RWPE2 (cell line): ENCODE data around the gene GNL3.

Experiments used
- ATAC-seq: fragments of 200-7000 bp; cut with Tn5 transposase; 3 replicates; pipeline ENCODE4 v1.9.1; 2021; ENCODE audit warnings: low read depth
- DNase-seq: peaks from one replicate; pipeline ENCODE4 v3.0.0-alpha.2; 2020; ENCODE audit warnings: low spot score
- H3K27ac ChIP-seq: fragments of 450-650 bp; 2 replicates; pipeline ENCODE4 v1.5.1; 2017; ENCODE audit warnings: mild to moderate bottlenecking; ENCODE audit not compliant: poor library complexity, severe bottlenecking
- H3K27me3 ChIP-seq: fragments of 250-450 bp; sonication (Bioruptor Pico); 2 replicates; pipeline ENCODE4 v1.5.1; 2021; ENCODE audit warnings: mild to moderate bottlenecking, moderate library complexity; ENCODE audit not compliant: insufficient read depth, poor library complexity, severe bottlenecking
- H3K36me3 ChIP-seq: fragments of 250-450 bp; sonication (Bioruptor Pico); 2 replicates; pipeline ENCODE4 v1.5.1; 2020; ENCODE audit warnings: low read depth, mild to moderate bottlenecking, moderate library complexity
- H3K4me1 ChIP-seq: fragments of 250-450 bp; sonication (Bioruptor Pico); 2 replicates; pipeline ENCODE4 v1.5.1; 2021; ENCODE audit warnings: mild to moderate bottlenecking, moderate library complexity; ENCODE audit not compliant: insufficient read depth, poor library complexity, severe bottlenecking
- H3K4me3 ChIP-seq: fragments of 250-450 bp; sonication (Bioruptor Pico); 2 replicates; pipeline ENCODE4 v1.5.1; 2021; ENCODE audit warnings: mild to moderate bottlenecking, moderate library complexity; ENCODE audit not compliant: severe bottlenecking
- H3K9me3 ChIP-seq: fragments of 250-450 bp; sonication (Bioruptor Pico); 2 replicates; pipeline ENCODE4 v1.5.1; 2021; ENCODE audit warnings: mild to moderate bottlenecking, moderate library complexity; ENCODE audit not compliant: severe bottlenecking
- TF ChIP-seq, protein P1 (sequence below): fragments of 450-650 bp; IDR thresholded peaks from one replicate; pipeline ENCODE4 v1.5.1; 2017; ENCODE audit warnings: mild to moderate bottlenecking, moderate library complexity; ENCODE audit not compliant: poor library complexity, severe bottlenecking

Gene GNL3

DNA sequence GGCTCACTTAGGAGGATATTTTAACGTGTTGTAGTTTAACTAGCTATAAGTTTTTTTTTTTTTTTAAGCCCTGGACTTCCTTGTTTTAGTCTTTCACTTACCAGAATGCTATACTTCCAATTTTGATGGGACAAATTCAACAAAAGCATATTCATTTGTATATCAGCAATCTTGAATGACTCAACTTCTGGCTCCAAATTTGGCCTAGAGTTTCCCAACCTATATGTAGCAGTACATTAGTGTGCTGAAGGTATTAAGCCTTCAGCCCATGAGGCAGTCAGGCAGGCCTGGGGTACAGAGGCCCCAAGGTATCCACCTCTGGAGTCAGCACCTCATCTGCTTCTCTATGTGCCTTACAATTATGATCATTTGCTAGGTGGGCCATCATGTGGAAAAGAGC is 6.0 kb upstream of the GNL3 start:
- Histone ChIP-seq H3K36me3 (peaks cover 62% of the 10 kb centered on the region), H3K27me3 (no peaks in the 10 kb centered on the region), H3K4me1 (peaks cover 6% of the 10 kb centered on the region), H3K9me3 (no peaks in the 10 kb centered on the region), H3K4me3 (no peak overlapping the region), H3K27ac (no peak overlapping the region)
- DNase-seq: no peak
- peak; percentile 30; the same call in 1 of the 3 replicates for ATAC-seq
- TF ChIP-seq, protein P1, sequence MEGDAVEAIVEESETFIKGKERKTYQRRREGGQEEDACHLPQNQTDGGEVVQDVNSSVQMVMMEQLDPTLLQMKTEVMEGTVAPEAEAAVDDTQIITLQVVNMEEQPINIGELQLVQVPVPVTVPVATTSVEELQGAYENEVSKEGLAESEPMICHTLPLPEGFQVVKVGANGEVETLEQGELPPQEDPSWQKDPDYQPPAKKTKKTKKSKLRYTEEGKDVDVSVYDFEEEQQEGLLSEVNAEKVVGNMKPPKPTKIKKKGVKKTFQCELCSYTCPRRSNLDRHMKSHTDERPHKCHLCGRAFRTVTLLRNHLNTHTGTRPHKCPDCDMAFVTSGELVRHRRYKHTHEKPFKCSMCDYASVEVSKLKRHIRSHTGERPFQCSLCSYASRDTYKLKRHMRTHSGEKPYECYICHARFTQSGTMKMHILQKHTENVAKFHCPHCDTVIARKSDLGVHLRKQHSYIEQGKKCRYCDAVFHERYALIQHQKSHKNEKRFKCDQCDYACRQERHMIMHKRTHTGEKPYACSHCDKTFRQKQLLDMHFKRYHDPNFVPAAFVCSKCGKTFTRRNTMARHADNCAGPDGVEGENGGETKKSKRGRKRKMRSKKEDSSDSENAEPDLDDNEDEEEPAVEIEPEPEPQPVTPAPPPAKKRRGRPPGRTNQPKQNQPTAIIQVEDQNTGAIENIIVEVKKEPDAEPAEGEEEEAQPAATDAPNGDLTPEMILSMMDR: no peak

GRCh38 chr3:52681596-52681995 is 4.2 kb upstream of the GNL3 start:
- no peak for ATAC-seq
- no peak for DNase-seq
- peaks cover 7% of the 10 kb centered on the region for H3K4me1 ChIP-seq
- TF ChIP-seq, protein P1: no peak
- peaks cover 54% of the 10 kb centered on the region for H3K36me3 ChIP-seq
- H3K27me3 ChIP-seq: no peaks in the 10 kb centered on the region
- no peaks in the 10 kb centered on the region for H3K9me3 ChIP-seq
- H3K4me3 ChIP-seq: no peak overlapping the region
- peak overlapping the region; percentile 18 for H3K27ac ChIP-seq

DNA sequence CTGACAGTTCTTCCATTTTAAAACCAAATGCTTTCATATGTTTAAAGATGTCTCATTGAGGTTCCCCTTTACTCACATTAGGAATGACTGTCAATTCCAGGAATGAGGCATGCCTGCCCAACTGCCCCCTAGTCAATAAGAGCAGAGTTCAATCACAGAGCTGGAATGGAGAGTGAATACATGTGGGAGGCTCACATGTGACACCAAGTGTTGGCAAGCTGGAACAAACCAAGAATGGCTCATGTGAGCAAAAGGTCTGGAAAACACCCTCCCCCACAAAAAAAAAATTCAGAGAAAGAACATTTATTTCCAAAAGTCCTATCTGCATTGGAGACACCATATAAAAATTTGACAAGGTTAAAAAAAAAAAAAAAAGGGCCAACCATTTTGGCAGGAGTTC is 3.8 kb upstream of the GNL3 start:
- TF ChIP-seq, protein P1: peak; percentile 59
- Histone ChIP-seq H3K36me3 (peaks cover 54% of the 10 kb centered on the region), H3K4me1 (peaks cover 11% of the 10 kb centered on the region), H3K27ac (peak overlapping the region; percentile 18), H3K27me3 (no peaks in the 10 kb centered on the region), H3K9me3 (no peaks in the 10 kb centered on the region), H3K4me3 (no peak overlapping the region)
- DNase-seq (no peak), ATAC-seq (peak; percentile 46)

DNA sequence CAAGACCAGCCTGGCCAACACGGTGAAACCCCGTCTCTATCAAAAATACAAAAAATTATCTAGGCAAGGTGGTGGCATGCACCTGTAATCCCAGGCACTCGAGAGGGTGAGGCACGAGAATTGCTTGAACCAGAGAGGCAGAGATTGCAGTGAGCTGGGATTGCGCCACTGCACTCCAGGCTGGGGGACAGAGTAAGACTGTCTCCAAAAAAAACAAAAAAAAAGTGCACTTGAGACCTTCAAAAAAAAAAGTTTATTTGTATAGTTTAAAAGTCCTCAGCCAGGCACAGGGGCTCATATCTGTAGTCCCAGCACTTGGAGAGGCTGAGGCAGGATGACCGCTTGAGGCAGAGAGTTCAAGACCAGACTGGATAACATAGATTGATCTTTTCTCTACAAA is 2.2 kb upstream of the GNL3 start:
- no peak overlapping the region for H3K27ac ChIP-seq
- H3K9me3 ChIP-seq: no peaks in the 10 kb centered on the region
- H3K36me3 ChIP-seq: peaks cover 57% of the 10 kb centered on the region
- H3K4me1 ChIP-seq: peaks cover 18% of the 10 kb centered on the region
- DNase-seq (no peak), ATAC-seq (no peak)
- H3K27me3 ChIP-seq: no peaks in the 10 kb centered on the region
- no peak overlapping the region for H3K4me3 ChIP-seq
- TF ChIP-seq, protein P1: no peak

GRCh38 chr3:52684184-52684583 is 1.6 kb upstream of the GNL3 start:
- ATAC-seq (no peak), DNase-seq (no peak)
- TF ChIP-seq, protein P1: no peak
- Histone ChIP-seq H3K27me3 (no peaks in the 10 kb centered on the region), H3K27ac (peak overlapping the region; percentile 65), H3K36me3 (peaks cover 57% of the 10 kb centered on the region), H3K4me1 (peaks cover 19% of the 10 kb centered on the region), H3K4me3 (peak overlapping the region; percentile 84), H3K9me3 (no peaks in the 10 kb centered on the region)
